ENCODE data around the gene PLD4. TPM values are rescaled to one million over a fixed set of nuclear protein-coding genes. Genes with fewer than 3 reads are reported as not detected.

Gene PLD4
- total and polyA plus RNA-seq, 2 of the 8 experiments (the other 6 are each of a cell fraction or from before 2014, with no cell fraction given), result 0.05 TPM; not detected in 1

GRCh38 chr14:104919993-104920315 lies 4.7 kb upstream of the PLD4 start:
- H4K8ac ChIP-seq (ENCODE audit: extremely low read depth, insufficient read depth, low read length), result no peak overlapping the region
- H3K27ac ChIP-seq (ENCODE audit: low read depth, low read length), result no peak overlapping the region
- no peak overlapping the region for H2AK5ac ChIP-seq (ENCODE audit: low read depth, low read length)
- H2BK20ac ChIP-seq (ENCODE audit: low read length), result no peak overlapping the region
- no peak overlapping the region for H2BK12ac ChIP-seq (ENCODE audit: low read depth, low read length)
- no peak overlapping the region for H4K91ac ChIP-seq (replicated peaks; ENCODE audit: insufficient read length, low read length)
- H3K4me1 ChIP-seq (replicated peaks in 1 of 4; ENCODE audit: control insufficient read depth in 3 of 4, insufficient read depth in 4 of 4, low read length in 3 of 4), result no peaks in the 10 kb centered on the region
- H3K4me2 ChIP-seq (ENCODE audit: insufficient read depth in 1 of 2, low read depth in 2 of 2, low read length in 2 of 2), result no peak overlapping the region
- FAIRE-seq, result no peak
- H3K9me3 ChIP-seq (ENCODE audit: insufficient read depth in 2 of 2, low read depth in 1 of 2, low read length in 1 of 2), result no peaks in the 10 kb centered on the region; a peak in 1 of 4 replicates
- no peak overlapping the region for H4K5ac ChIP-seq (ENCODE audit: insufficient read length, low read depth, low read length)
- TF ChIP-seq CHD2 (IDR thresholded peaks at IDR 0.05; ENCODE audit: low read length) (no peak), MAX (IDR thresholded peaks at IDR 0.05) (no peak), BRCA1 (IDR thresholded peaks at IDR 0.05; ENCODE audit: low read depth, low read length) (no peak), BACH1 (IDR thresholded peaks at IDR 0.05; ENCODE audit: low read length) (no peak)
- no peak overlapping the region for H3K9ac ChIP-seq (replicated peaks in 1 of 4; ENCODE audit: extremely low read depth in 1 of 4, low read depth in 3 of 4, low read length in 3 of 4)
- no peak overlapping the region for H3K23ac ChIP-seq (ENCODE audit: insufficient read length)
- H2AFZ ChIP-seq (ENCODE audit: low read length), result no peak overlapping the region
- H4K20me1 ChIP-seq (replicated peaks in 1 of 2; ENCODE audit: control insufficient read depth in 1 of 2, insufficient read depth in 2 of 2, low read length in 2 of 2), result no peaks in the 10 kb centered on the region
- H2BK5ac ChIP-seq (ENCODE audit: low read depth, low read length), result no peak overlapping the region
- no peaks in the 10 kb centered on the region for H3K79me1 ChIP-seq (ENCODE audit: low read depth, low read length)
- no peak overlapping the region for H3K4me3 ChIP-seq (ENCODE audit: extremely low read depth in 1 of 4, insufficient read depth in 2 of 4, low read depth in 3 of 4, low read length in 4 of 4)
- WGBS, 2 experiments (ENCODE audit: extremely low coverage in 1 of 2, insufficient coverage in 1 of 2, insufficient read length in 1 of 2, insufficient replicate concordance in 2 of 2, low coverage in 1 of 2, low lambda C conversion rate in 2 of 2, missing lambda C conversion rate in 1 of 2), result 67% methylated on average over 3 of the region's 3 CpGs; no CpG with 5 or more reads in 1 of the 2 experiments
- H2BK120ac ChIP-seq (replicated peaks; ENCODE audit: low read depth, low read length), result no peak overlapping the region
- no peak overlapping the region for H3K14ac ChIP-seq (ENCODE audit: insufficient read length)
- H3K18ac ChIP-seq (ENCODE audit: extremely low read depth, low read length), result no peak overlapping the region
- H2BK15ac ChIP-seq (ENCODE audit: low read length), result no peak overlapping the region
- H3K23me2 ChIP-seq (ENCODE audit: low read depth, low read length), result no peaks in the 10 kb centered on the region
- no peak overlapping the region for H3K56ac ChIP-seq (replicated peaks; ENCODE audit: insufficient read length, low read depth, low read length)
- DNase-seq (ENCODE audit: low read depth in 1 of 2, low spot score in 2 of 2), result no peak
- no peaks in the 10 kb centered on the region for H3K36me3 ChIP-seq (ENCODE audit: control insufficient read depth in 2 of 4, insufficient read depth in 4 of 4, low read length in 3 of 4)
- H3K27me3 ChIP-seq (replicated peaks in 1 of 4; ENCODE audit: control insufficient read depth in 3 of 4, extremely low read depth in 1 of 4, insufficient read depth in 3 of 4, low read length in 3 of 4), result no peaks in the 10 kb centered on the region
- CTCF ChIA-PET (ENCODE audit: partially characterized antibody), result no interaction called here
- no peaks in the 10 kb centered on the region for H3K79me2 ChIP-seq (ENCODE audit: control insufficient read depth in 1 of 2, insufficient read depth in 2 of 2, low read length in 2 of 2)
- no peak overlapping the region for H3K4ac ChIP-seq (replicated peaks; ENCODE audit: insufficient read length, low read depth, low read length)
- POLR2A ChIA-PET (ENCODE audit: partially characterized antibody), result no interaction called here

Measured in H1 (cell line).